Renal cortex interstitium (tissue), 15 donors: ENCODE measurements around the gene ADIPOR1. TPM values are rescaled to one million over a fixed set of nuclear protein-coding genes. Genes with fewer than 3 reads are reported as not detected.
"Not testable (repeated sequence)": the region's sequence is repeated elsewhere in the genome, so short reads cannot be mapped to it uniquely, and the experiment has no call there.

Source experiments
- DNase-seq, 11 donors: peaks; one replicate each; pipeline ENCODE4 v3.0.0-alpha.2; 2013; ENCODE audit warnings: low read depth in 9 of 11, low spot score in 4 of 11; ENCODE audit errors: extremely low read depth in 1 of 11
- long read RNA-seq, 16 experiments: transcript quantifications; one replicate each; lab custom pipeline, GENCODE V29; 2026
- polyA plus RNA-seq, 3 donors: library from polyadenylated mRNA; unstranded; fragments of 120-200 nt; gene quantifications; one replicate each; pipeline ENCODE4 v1.2.1, GENCODE V29; 2013; ENCODE audit not compliant: insufficient read length in 3 of 3

ADIPOR1 gene
- polyA plus RNA-seq, result 10 to 100 TPM; 73.8 to 76.9 (median 75.1) TPM
- long read RNA-seq, donor 1, transcript ADIPOR1-201 (8 exons, 2,177 nt), result major isoform, 21 of 21 reads
- long read RNA-seq, donor 1, partial matches to known transcripts, result 0 of 21 reads
- long read RNA-seq, donor 1, other reads (novel, unspliced or antisense), result 0 of 21 reads
- long read RNA-seq, donor 2, transcript ADIPOR1-201 (8 exons, 2,177 nt), result major isoform, 23 of 23 reads
- long read RNA-seq, donor 2, partial matches to known transcripts, result 0 of 23 reads
- long read RNA-seq, donor 2, other reads (novel, unspliced or antisense), result 0 of 23 reads
- long read RNA-seq, donor 3, transcript ADIPOR1-201 (8 exons, 2,177 nt), result major isoform, 50 of 67 reads
- long read RNA-seq, donor 3, partial matches to known transcripts, result 16 of 67 reads
- long read RNA-seq, donor 3, other reads (novel, unspliced or antisense), result 0 of 67 reads
- long read RNA-seq, donor 4, transcript ADIPOR1-201 (8 exons, 2,177 nt), result major isoform, 36 of 38 reads
- long read RNA-seq, donor 4, partial matches to known transcripts, result 0 of 38 reads
- long read RNA-seq, donor 4, other reads (novel, unspliced or antisense), result 0 of 38 reads
- long read RNA-seq, donor 5, result 0 reads
- long read RNA-seq, donor 6, transcript ADIPOR1-201 (8 exons, 2,177 nt), result major isoform, 21 of 22 reads
- long read RNA-seq, donor 6, partial matches to known transcripts, result 0 of 22 reads
- long read RNA-seq, donor 6, other reads (novel, unspliced or antisense), result 0 of 22 reads
- long read RNA-seq, donor 7, transcript ADIPOR1-201 (8 exons, 2,177 nt), result major isoform, 36 of 41 reads
- long read RNA-seq, donor 7, partial matches to known transcripts, result 5 of 41 reads
- long read RNA-seq, donor 7, other reads (novel, unspliced or antisense), result 0 of 41 reads
- long read RNA-seq, donor 8, transcript ADIPOR1-201 (8 exons, 2,177 nt), result major isoform, 43 of 158 reads
- long read RNA-seq, donor 8, partial matches to known transcripts, result 103 of 158 reads
- long read RNA-seq, donor 8, other reads (novel, unspliced or antisense), result 10 of 158 reads
- long read RNA-seq, donor 9, transcript ADIPOR1-201 (8 exons, 2,177 nt), result major isoform, 33 of 40 reads
- long read RNA-seq, donor 9, partial matches to known transcripts, result 6 of 40 reads
- long read RNA-seq, donor 9, other reads (novel, unspliced or antisense), result 0 of 40 reads
- long read RNA-seq, donor 10, transcript ADIPOR1-201 (8 exons, 2,177 nt), result major isoform, 35 of 41 reads
- long read RNA-seq, donor 10, partial matches to known transcripts, result 6 of 41 reads
- long read RNA-seq, donor 10, other reads (novel, unspliced or antisense), result 0 of 41 reads
- long read RNA-seq, donor 11, transcript ADIPOR1-201 (8 exons, 2,177 nt), result major isoform, 22 of 23 reads
- long read RNA-seq, donor 11, partial matches to known transcripts, result 0 of 23 reads
- long read RNA-seq, donor 11, other reads (novel, unspliced or antisense), result 0 of 23 reads
- long read RNA-seq, donor 12, transcript ADIPOR1-201 (8 exons, 2,177 nt), result major isoform, 10 of 10 reads
- long read RNA-seq, donor 12, partial matches to known transcripts, result 0 of 10 reads
- long read RNA-seq, donor 12, other reads (novel, unspliced or antisense), result 0 of 10 reads
- long read RNA-seq, donor 13, transcript ADIPOR1-205 (3 exons, 2,109 nt), result minor isoform, 5 of 91 reads
- long read RNA-seq, donor 13, transcript ADIPOR1-201 (8 exons, 2,177 nt), result major isoform, 50 of 91 reads
- long read RNA-seq, donor 13, partial matches to known transcripts, result 36 of 91 reads
- long read RNA-seq, donor 13, other reads (novel, unspliced or antisense), result 0 of 91 reads
- long read RNA-seq, donor 14, transcript ADIPOR1-201 (8 exons, 2,177 nt), result major isoform, 38 of 46 reads
- long read RNA-seq, donor 14, partial matches to known transcripts, result 6 of 46 reads
- long read RNA-seq, donor 14, other reads (novel, unspliced or antisense), result 0 of 46 reads
- long read RNA-seq, donor 15, transcript ADIPOR1-201 (8 exons, 2,177 nt), result major isoform, 18 of 18 reads
- long read RNA-seq, donor 15, partial matches to known transcripts, result 0 of 18 reads
- long read RNA-seq, donor 15, other reads (novel, unspliced or antisense), result 0 of 18 reads
- long read RNA-seq, donor 16, transcript ADIPOR1-201 (8 exons, 2,177 nt), result major isoform, 72 of 81 reads
- long read RNA-seq, donor 16, partial matches to known transcripts, result 9 of 81 reads
- long read RNA-seq, donor 16, other reads (novel, unspliced or antisense), result 0 of 81 reads

DNA sequence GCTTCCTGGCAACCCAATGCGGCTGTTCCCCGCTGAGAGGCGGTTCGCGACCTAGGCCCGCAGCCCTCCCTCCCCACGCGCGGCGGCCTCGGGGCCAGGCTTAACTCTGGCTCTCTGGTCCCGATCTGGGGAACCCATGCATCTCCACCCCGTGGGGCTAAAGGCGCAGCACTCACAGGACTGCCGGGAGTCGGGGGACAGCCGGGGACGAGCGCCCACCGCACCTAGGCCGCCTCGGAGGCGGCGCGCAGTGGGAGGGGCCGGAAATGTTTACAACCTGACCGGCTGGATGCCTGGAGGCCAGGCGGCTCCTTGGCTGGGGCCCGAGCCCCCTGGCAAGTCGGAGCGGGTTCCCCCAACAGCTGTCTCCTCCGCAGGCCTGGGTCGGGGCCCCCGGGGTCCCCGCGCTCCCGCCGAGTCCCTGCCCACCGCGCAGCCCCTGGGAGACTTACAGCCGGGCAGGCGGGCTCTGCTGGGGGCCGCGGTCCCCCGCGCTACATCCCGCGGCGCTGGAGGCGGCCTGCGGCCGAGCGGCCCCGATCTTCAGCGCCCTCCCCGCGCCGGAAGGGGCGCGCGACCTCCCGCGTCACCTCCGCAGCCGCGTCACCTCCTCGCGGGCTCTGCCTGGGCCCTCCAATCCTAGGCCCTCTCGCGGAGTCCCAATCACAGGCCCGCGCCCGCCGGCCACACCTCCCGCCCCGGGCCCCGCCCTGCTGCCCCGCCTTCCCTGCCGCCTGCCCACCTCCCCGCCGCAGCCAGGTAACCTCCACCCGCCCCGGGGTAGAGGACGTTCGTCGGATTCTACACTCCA is at the start of gene ADIPOR1:
TSS of gene ADIPOR1 (minus strand) at position 580 of the 811 bp plus-strand sequence. CDS start 7,242 bp downstream, outside the sequence.
- peak; percentile 64 to 83 (median 79) for DNase-seq

GRCh38 chr1:203006948-203007871 is 49.1 kb upstream of the ADIPOR1 start, which contains the start of gene TMEM183A:
TSS of gene TMEM183A (plus strand) at chr1:203007374. CDS start at chr1:203007466, 92 bp downstream.
- peak; percentile 91 to 98 (median 96) for DNase-seq

DNA sequence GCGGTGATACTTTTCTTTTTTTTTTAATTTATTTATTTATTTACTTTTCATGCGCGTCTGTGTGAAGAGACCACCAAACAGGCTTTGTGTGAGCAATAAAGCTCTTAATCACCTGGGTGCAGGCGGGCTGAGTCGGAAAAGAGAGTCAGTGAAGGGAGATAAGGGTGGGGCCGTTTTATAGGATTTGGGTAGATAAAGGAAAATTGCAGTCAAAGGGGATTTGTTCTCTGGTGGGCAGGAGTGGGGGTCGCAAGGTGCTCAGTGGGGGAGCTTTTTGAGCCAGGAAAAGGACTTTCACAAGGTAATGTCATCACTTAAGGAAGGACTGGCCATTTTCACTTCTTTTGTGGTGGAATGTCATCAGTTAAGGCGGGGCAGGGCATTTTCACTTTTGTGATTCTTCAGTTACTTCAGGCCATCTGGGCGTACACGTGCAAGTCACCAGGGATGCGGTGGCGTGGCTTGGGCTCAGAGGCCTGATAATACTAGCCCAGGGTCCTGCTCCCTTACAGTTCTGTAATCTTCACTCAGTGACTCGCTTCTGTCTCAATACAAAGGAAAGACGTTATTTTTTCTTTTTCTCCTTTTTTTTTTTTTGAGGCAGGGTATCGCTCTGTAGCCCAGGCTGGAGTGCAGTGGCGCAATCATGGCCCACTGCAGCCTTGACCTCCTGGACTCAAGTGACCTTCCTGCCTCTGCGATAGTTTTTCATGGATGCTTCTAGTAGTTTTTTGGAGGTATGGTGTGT is 47.5 kb upstream of the ADIPOR1 start:
- not testable (repeated sequence) for DNase-seq

DNA sequence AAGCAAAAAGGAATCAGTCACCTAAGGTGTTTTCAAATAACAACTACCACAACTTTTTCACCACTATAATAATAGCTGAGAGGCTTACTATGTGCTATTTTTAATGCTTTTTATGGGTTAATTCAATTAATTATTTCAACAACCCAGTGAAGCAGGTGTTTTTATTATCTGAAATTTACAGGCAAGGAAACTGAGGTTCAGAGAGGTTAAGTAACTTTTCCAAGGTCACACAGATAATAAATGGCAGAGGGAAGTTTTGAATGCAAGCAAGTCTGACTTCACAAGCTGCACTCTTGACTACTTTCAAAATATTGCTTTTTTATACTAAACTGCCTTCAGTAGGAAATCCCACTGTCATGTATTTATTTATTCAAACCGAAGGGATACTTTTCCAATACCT is 44.8 kb upstream of the ADIPOR1 start:
- DNase-seq, result no peak

DNA sequence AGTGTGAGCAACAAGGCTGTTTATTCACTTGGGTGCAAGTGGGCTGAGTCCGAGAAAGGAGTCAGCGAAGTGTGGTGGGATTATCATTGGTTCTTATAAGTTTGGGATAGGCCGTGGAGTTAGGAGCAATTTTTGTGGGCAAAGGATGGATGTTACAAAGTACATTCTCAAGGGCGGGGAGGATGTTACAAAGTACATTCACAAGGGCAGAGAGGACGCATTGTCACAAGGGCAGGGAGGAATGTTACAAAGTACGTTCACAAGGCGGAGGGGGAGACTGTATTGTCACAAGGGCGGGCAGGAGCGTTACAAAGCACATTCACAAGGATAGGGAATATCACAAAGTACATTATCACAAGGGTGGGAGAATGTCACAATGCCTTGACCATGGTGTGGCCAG is 43.9 kb upstream of the ADIPOR1 start:
- no peak for DNase-seq

- DNase-seq, result no peak
Observed at GRCh38 chr1:203000217-203000944, 42.3 kb upstream of the ADIPOR1 start.

GRCh38 chr1:202998836-202999750 is 41.0 kb upstream of the ADIPOR1 start:
- peak in 9 of 11 donors; percentile 28 to 67 (median 37) for DNase-seq

DNA sequence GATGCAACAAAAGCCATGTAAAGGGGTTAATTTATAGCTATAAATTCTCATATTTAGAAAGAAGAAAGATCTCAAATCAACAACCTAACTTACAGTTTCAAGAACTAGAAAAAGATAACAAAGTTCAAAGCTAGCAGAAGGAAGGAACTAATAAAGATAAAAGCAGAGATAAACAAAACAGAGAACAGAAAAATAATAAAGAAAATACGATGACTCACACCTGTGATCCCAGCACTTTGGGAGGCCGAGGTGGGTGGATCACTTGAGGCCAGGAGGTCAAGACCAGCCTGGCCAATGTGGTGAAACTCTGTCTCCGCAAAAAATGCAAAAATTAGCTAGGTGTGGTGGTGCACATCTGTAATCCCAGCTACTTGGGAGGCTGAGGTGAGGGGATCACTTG is 36.6 kb upstream of the ADIPOR1 start:
- DNase-seq, result no peak

DNA sequence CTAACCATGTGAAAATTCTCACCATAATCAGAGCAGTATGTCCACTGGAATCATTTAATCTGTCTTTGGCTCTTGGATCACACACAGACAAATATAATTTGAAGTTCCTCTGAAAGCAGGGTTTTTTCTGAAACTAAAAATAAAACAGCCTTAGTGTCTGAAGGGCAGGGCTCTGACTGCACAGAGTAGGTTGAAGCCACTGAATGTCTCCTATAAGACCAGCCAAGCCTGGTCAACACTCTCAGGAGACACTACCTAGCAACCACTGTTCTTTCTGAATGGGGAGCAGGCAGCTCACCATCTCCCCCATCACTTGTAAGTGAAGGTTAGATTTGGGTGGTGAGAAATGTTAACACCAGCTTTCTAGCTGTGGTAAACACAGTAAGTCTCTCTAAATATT is 33.0 kb upstream of the ADIPOR1 start:
- no peak for DNase-seq

GRCh38 chr1:202989879-202990278 is 31.8 kb upstream of the ADIPOR1 start:
- no peak for DNase-seq

GRCh38 chr1:202987922-202988583 is 29.9 kb upstream of the ADIPOR1 start:
- no peak for DNase-seq

DNA sequence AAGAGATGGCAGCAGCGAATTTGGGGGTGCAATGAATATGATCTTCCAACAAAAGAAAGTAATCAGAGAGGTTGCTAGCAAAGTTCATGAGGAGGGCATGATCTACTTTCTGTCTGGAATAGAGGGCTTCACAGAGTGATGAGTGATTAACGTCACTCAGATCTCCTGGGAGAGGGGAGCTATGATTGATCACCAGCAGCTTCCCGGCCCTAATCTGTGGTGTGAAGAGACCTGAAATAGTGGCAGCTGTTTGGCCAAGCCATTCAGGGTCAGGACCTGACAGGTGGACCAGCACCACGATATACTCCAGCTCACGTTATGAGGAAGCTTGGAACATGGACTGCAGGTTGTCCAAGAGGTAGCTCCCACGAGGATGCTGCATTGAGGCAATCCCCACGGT is 29.1 kb upstream of the ADIPOR1 start:
- no peak for DNase-seq
